ENCODE results near the gene OR10G2. TPM values are rescaled to one million over a fixed set of nuclear protein-coding genes. Genes with fewer than 3 reads are reported as not detected.

The OR10G2 gene
- total and polyA plus RNA-seq, 4 donors: not detected

- TF ChIP-seq SP1 (IDR thresholded peaks at IDR 0.05): no peak
- no peak for TF ChIP-seq HNF4G (IDR thresholded peaks at IDR 0.05)
- TF ChIP-seq NR2F2 (IDR thresholded peaks at IDR 0.05): no peak
- no peak for TF ChIP-seq TAF1 (conservative IDR thresholded peaks at IDR 0.05)
- no peak for TF ChIP-seq RAD21 (IDR thresholded peaks at IDR 0.05)
- TF ChIP-seq CTCF (IDR thresholded peaks at IDR 0.05; ENCODE audit: low read depth, low read length, missing input control): no peak
- no peak for TF ChIP-seq REST (IDR thresholded peaks at IDR 0.05)
- no peak for TF ChIP-seq FOXA2 (IDR thresholded peaks at IDR 0.05)
- no peak for TF ChIP-seq YY1 (IDR thresholded peaks at IDR 0.05)
- no peak for TF ChIP-seq ZBTB33 (IDR thresholded peaks at IDR 0.05)
- TF ChIP-seq MAX (IDR thresholded peaks at IDR 0.05): no peak
- H3K36me3 ChIP-seq (ENCODE audit: control insufficient read depth in 4 of 4, insufficient read depth in 3 of 4, low read depth in 1 of 4, low read length in 3 of 4): no peaks in the 10 kb centered on the region
- H3K9ac ChIP-seq (ENCODE audit: low read depth in 1 of 2, low read length in 2 of 2): no peak overlapping the region
- no peak overlapping the region for H3K4me3 ChIP-seq (ENCODE audit: low read depth in 1 of 3, low read length in 3 of 3)
- WGBS: 68% methylated on average over 3 of the region's 3 CpGs
- DNase-seq (ENCODE audit: low spot score): no peak
- H3K27me3 ChIP-seq (ENCODE audit: control insufficient read depth in 4 of 4, insufficient read depth in 4 of 4, low read length in 3 of 4): peaks cover 0 to 5% (median 0%) of the 10 kb centered on the region in 4 donors
- no peak overlapping the region for H3K27ac ChIP-seq (ENCODE audit: low read depth in 1 of 2, low read length in 2 of 2)
- H3K4me1 ChIP-seq (ENCODE audit: control insufficient read depth in 4 of 4, insufficient read depth in 4 of 4, low read length in 3 of 4): no peaks in the 10 kb centered on the region
- peaks cover 0 to 3% (median under 1%) of the 10 kb centered on the region in 4 donors for H3K9me3 ChIP-seq (ENCODE audit: control insufficient read depth in 4 of 4, low read length in 3 of 4)
These were observed 8.1 kb downstream of the OR10G2 start for GRCh38 chr14:21626491-21627230.

- 74% methylated on average over 8 of the region's 8 CpGs for WGBS
- TF ChIP-seq GABPA (IDR thresholded peaks at IDR 0.05 in 1 of 2, conservative IDR thresholded peaks at IDR 0.05 in 1 of 2) (no peak), ZBTB33 (IDR thresholded peaks at IDR 0.05) (no peak), NR2F2 (IDR thresholded peaks at IDR 0.05) (no peak), FOXA1 (IDR thresholded peaks at IDR 0.05) (no peak), RAD21 (IDR thresholded peaks at IDR 0.05) (no peak), FOXA2 (IDR thresholded peaks at IDR 0.05) (no peak), EGR1 (IDR thresholded peaks at IDR 0.05; ENCODE audit: low read depth in 2 of 2) (no peak), MAX (IDR thresholded peaks at IDR 0.05) (no peak)
- DNase-seq (ENCODE audit: low spot score): no peak
- no peak overlapping the region for H3K4me3 ChIP-seq (ENCODE audit: low read depth in 1 of 3, low read length in 3 of 3)
- no peaks in the 10 kb centered on the region for H3K36me3 ChIP-seq (ENCODE audit: control insufficient read depth in 4 of 4, insufficient read depth in 3 of 4, low read depth in 1 of 4, low read length in 3 of 4)
- H3K9me3 ChIP-seq (ENCODE audit: control insufficient read depth in 4 of 4, low read length in 3 of 4): no peaks in the 10 kb centered on the region
- no peaks in the 10 kb centered on the region for H3K4me1 ChIP-seq (ENCODE audit: control insufficient read depth in 4 of 4, insufficient read depth in 4 of 4, low read length in 3 of 4)
- peaks cover 0 to 3% (median 0%) of the 10 kb centered on the region in 4 donors for H3K27me3 ChIP-seq (ENCODE audit: control insufficient read depth in 4 of 4, insufficient read depth in 4 of 4, low read length in 3 of 4)
- H3K27ac ChIP-seq (ENCODE audit: low read depth in 1 of 2, low read length in 2 of 2): no peak overlapping the region
- no peak overlapping the region for H3K9ac ChIP-seq (ENCODE audit: low read depth in 1 of 2, low read length in 2 of 2)
These were observed 17.1 kb downstream of the OR10G2 start for GRCh38 chr14:21617614-21618013.

All from liver (tissue), 9 donors.